Mucosa of descending colon (tissue), 3 donors: Measurements from ENCODE around the gene SMIM21. TPM values are rescaled to one million over a fixed set of nuclear protein-coding genes. Genes with fewer than 3 reads are reported as not detected.

Source experiments
- ATAC-seq: fragments of 200-7000 bp; cut with Tn5 transposase; one replicate; pipeline ENCODE4 v1.9.1; 2020; ENCODE audit warnings: mild to moderate bottlenecking, moderate library complexity
- DNase-seq, 3 donors: peaks; one replicate each; pipeline ENCODE4 v3.0.0-alpha.2; 2020
- H3K36me3 ChIP-seq: fragments of 200-600 bp; one replicate; pipeline ENCODE4 v1.8.0; 2021; ENCODE audit warnings: low read depth, mild to moderate bottlenecking
- H3K4me1 ChIP-seq: fragments of 200-600 bp; one replicate; pipeline ENCODE4 v1.8.0; 2021; ENCODE audit warnings: low read depth, mild to moderate bottlenecking
- H3K4me3 ChIP-seq: fragments of 200-600 bp; one replicate; pipeline ENCODE4 v1.8.0; 2021; ENCODE audit warnings: mild to moderate bottlenecking
- H3K9me3 ChIP-seq: fragments of 200-600 bp; one replicate; pipeline ENCODE4 v1.8.0; 2021; ENCODE audit warnings: mild to moderate bottlenecking
- intact Hi-C, 2 donors: fragments of 100-400 bp; cut with DNase I in 1 of 2; cut with micrococcal nuclease in 1 of 2; formaldehyde crosslinking; loops; one replicate each; pipeline versions ENCODE4 v1.11.0 to v1.11.1; 2022; cut with DNase I, micrococcal nuclease
- total RNA-seq, 3 donors: library from RNA; stranded (reverse); fragmentation: NEBNext Ultra II Directional in 2 of 3; extraction: Animal tissue kit (Norgen Biotek cat#: 25700) in 2 of 3; gene quantifications; one replicate each; pipeline versions ENCODE4 v1.2.1 to v1.2.4, GENCODE V29; 2021 to 2023
- TF ChIP-seq, protein P1 (sequence below): fragments of 200-600 bp; IDR thresholded peaks from one replicate; pipeline ENCODE4 v1.8.0; 2022; ENCODE audit warnings: antibody characterized with exemption, mild to moderate bottlenecking
- donor health status: DM: no; HTN: no; CAD: no; lungs with moderate emphysema.
- donor health status: DM: no; HTN: no; CAD: no.
- donor health status: DM: no; HTN: yes; CAD: no.

Gene SMIM21
- total RNA-seq, 3 donors from 2014 or later = not detected

GRCh38 chr18:75422341-75422910 is 5.1 kb downstream of the SMIM21 start:
- H3K4me1 ChIP-seq = no peaks in the 10 kb centered on the region
- DNase-seq (no peak), ATAC-seq (no peak)
- H3K4me3 ChIP-seq = no peak overlapping the region
- H3K9me3 ChIP-seq = no peaks in the 10 kb centered on the region
- intact Hi-C loops = no loop called here
- H3K36me3 ChIP-seq = no peaks in the 10 kb centered on the region
- TF ChIP-seq, protein P1, sequence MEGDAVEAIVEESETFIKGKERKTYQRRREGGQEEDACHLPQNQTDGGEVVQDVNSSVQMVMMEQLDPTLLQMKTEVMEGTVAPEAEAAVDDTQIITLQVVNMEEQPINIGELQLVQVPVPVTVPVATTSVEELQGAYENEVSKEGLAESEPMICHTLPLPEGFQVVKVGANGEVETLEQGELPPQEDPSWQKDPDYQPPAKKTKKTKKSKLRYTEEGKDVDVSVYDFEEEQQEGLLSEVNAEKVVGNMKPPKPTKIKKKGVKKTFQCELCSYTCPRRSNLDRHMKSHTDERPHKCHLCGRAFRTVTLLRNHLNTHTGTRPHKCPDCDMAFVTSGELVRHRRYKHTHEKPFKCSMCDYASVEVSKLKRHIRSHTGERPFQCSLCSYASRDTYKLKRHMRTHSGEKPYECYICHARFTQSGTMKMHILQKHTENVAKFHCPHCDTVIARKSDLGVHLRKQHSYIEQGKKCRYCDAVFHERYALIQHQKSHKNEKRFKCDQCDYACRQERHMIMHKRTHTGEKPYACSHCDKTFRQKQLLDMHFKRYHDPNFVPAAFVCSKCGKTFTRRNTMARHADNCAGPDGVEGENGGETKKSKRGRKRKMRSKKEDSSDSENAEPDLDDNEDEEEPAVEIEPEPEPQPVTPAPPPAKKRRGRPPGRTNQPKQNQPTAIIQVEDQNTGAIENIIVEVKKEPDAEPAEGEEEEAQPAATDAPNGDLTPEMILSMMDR = no peak

GRCh38 chr18:75421656-75422055 is 5.8 kb downstream of the SMIM21 start:
- H3K9me3 ChIP-seq = no peaks in the 10 kb centered on the region
- no peaks in the 10 kb centered on the region for H3K4me1 ChIP-seq
- no peaks in the 10 kb centered on the region for H3K36me3 ChIP-seq
- no peak for DNase-seq
- H3K4me3 ChIP-seq = no peak overlapping the region
- intact Hi-C loops = no loop called here
- TF ChIP-seq, protein P1 = no peak
- ATAC-seq = no peak

DNA sequence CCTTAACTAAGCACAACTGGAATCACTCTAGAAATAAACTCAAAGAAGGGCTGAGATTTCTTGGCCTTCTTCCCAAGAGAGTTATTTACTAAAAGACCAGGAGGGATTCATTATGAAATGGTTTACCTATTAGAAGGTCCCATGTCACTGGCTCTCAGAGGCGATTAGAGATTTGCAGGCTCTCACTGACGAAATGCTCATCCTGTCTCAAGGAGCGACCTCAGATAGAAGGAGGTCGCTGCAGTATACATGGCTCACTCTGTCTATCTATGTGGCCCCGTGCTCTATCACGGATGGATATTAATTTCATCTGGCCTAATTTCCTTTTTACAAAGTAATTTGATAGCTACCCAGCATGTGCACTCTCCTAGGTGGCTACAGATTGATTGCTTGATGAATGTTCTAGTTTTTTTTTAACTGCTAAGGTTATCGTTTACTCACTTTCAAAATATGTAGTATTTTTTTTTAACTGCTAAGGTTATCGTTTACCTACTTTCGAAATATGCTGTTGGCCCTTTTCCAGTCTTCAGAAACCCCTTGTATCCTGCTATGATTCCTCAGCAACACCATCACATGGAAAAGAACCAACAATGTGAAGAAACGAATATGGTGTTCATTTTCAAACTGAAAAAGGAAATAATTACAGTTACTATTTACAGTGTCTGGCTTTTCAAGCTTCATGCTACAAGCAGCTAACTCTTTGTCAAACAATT is 9.1 kb downstream of the SMIM21 start:
- intact Hi-C loops = no loop called here
- DNase-seq = no peak
- no peak overlapping the region for H3K4me3 ChIP-seq
- ATAC-seq = no peak
- no peaks in the 10 kb centered on the region for H3K4me1 ChIP-seq
- H3K9me3 ChIP-seq = no peaks in the 10 kb centered on the region
- TF ChIP-seq, protein P1 = no peak
- no peaks in the 10 kb centered on the region for H3K36me3 ChIP-seq

DNA sequence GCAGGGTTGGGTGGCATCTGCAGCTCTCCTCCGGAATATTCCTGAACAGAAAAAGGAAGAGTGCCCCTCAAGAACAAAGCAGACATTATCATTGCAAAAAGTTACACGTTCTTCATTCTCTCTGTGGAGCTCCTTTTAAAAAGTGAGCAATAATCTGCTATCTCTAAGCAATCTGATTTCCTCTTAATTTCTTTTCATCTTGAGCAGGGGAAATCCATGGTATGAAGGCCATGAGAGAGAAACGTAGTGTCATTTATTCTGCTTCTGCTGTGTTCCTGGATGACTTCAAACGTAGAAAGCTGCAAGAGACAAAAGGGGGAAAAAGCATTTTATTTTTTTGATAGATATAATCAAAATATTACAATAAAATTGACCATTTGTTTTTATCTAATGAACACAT is 16.9 kb downstream of the SMIM21 start:
- Histone ChIP-seq H3K4me1 (no peaks in the 10 kb centered on the region), H3K4me3 (no peak overlapping the region), H3K9me3 (no peaks in the 10 kb centered on the region), H3K36me3 (no peaks in the 10 kb centered on the region)
- TF ChIP-seq, protein P1 = no peak
- intact Hi-C loops = no loop called here
- no peak for ATAC-seq
- DNase-seq = no peak

GRCh38 chr18:75409806-75410205 is 17.7 kb downstream of the SMIM21 start:
- TF ChIP-seq, protein P1 = no peak
- intact Hi-C loops = no loop called here
- no peak for ATAC-seq

More at GRCh38 chr18:75409806-75410205, 17.7 kb downstream of the SMIM21 start:
- Histone ChIP-seq H3K36me3 (no peaks in the 10 kb centered on the region), H3K9me3 (no peaks in the 10 kb centered on the region), H3K4me1 (no peaks in the 10 kb centered on the region), H3K4me3 (no peak overlapping the region)
- no peak for DNase-seq
